KOPT-K1 (cell line): ENCODE data around the gene ENOPH1.
A peak's percentile ranks its signal among the peaks of the same experiment; 100 is the strongest.
"Not testable (repeated sequence)": the region's sequence is repeated elsewhere in the genome, so short reads cannot be mapped to it uniquely, and the experiment has no call there.

Experiments used
- H3K27ac ChIP-seq: fragments of 200-600 bp; sonication (generic); 2 replicates; pipeline ENCODE4 v1.5.1; 2016; ENCODE audit warnings: antibody characterized with exemption, mild to moderate bottlenecking, low read depth, low read length; ENCODE audit not compliant: poor library complexity, severe bottlenecking
- H3K36me3 ChIP-seq: fragments of 200-600 bp; sonication (generic); 2 replicates; pipeline ENCODE4 v1.5.1; 2017; ENCODE audit warnings: antibody characterized with exemption, mild to moderate bottlenecking, low read length, moderate library complexity; ENCODE audit not compliant: insufficient read depth
- H3K9me3 ChIP-seq: fragments of 200-600 bp; sonication (generic); 2 replicates; pipeline ENCODE4 v1.5.1; 2017; ENCODE audit warnings: antibody characterized with exemption, low read length, mild to moderate bottlenecking; ENCODE audit not compliant: insufficient read depth, poor library complexity, severe bottlenecking

Gene ENOPH1

DNA sequence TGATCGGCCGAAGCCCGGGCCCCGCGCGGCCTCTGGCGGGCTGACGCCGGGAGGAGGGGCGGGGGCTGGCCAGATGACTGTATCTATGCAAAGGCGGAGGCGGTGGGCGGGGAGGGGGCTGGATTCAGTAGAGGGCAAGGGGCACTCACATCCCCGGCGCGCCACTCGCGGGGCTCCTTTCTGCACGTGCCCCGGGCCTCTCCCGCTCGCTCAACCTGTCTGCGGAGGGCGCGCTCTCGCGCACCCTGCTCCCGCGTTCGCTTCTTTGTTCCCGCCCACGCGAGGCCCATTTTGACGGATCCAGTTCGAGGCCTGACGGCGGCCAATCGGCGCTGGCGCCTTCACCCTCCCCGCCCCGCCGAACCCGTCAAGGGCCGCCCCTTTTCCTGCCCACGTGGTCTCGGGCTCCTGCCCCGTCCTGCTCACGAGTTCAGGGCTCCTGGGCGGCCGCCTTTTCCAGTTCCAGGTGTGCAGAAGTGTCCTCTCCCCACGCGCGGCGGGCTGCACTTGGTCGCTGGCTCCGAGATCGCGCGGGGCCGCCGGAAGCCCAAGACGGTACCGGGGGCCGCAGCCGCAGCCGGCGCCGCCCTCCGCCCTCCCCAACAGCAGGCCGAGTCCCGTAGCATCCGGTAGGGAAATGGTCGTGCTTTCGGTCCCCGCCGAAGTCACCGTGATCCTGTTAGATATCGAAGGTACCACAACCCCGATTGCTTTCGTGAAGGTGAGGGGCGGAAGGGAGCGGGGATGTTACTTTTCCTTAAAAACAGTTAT lies at the start of gene ENOPH1, which contains the start of gene HNRNPDL:
ENOPH1 (plus strand) TSS at position 398 of the 771 bp plus-strand sequence; CDS start at position 638, 240 bp downstream.
HNRNPDL (minus strand) TSS at position 270 of the 771 bp plus-strand sequence. CDS start 772 bp downstream, outside the sequence.
- Histone ChIP-seq H3K27ac (peak within 1 kb of the TSS; percentile 96), H3K9me3 (no peaks in the 10 kb centered on the region), H3K36me3 (peaks cover 66% of the 10 kb centered on the region)

DNA sequence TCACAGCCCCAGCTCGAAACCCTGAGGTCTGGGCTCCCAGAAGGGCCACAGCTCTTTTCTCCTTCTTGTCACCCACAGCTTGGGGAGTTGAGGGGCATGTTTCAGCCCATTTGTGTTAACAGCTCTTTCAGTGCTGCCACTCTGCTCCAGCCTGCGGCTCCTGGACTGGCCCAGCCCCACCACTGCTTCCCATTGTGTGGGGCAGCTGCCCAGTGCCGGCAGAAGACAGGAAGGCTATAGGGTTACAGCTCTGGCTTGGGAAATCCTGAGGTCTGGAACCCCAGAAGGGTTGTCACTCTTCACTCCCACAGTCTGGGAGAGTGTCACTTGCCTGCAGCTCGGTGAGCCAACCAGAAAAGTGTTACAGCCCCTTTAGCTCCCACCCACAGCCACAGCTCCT lies 49.6 kb upstream of the ENOPH1 start:
- Histone ChIP-seq H3K9me3 (peaks cover 33% of the 10 kb centered on the region), H3K27ac (peak overlapping the region; percentile 38), H3K36me3 (peaks cover 11% of the 10 kb centered on the region; the same call in 1 of the 2 replicates)

GRCh38 chr4:82381235-82381634 lies 49.2 kb upstream of the ENOPH1 start:
- peak overlapping the region; percentile 38 for H3K27ac ChIP-seq
- H3K36me3 ChIP-seq = peaks cover 11% of the 10 kb centered on the region; the same call in 1 of the 2 replicates
- peaks cover 36% of the 10 kb centered on the region for H3K9me3 ChIP-seq

DNA sequence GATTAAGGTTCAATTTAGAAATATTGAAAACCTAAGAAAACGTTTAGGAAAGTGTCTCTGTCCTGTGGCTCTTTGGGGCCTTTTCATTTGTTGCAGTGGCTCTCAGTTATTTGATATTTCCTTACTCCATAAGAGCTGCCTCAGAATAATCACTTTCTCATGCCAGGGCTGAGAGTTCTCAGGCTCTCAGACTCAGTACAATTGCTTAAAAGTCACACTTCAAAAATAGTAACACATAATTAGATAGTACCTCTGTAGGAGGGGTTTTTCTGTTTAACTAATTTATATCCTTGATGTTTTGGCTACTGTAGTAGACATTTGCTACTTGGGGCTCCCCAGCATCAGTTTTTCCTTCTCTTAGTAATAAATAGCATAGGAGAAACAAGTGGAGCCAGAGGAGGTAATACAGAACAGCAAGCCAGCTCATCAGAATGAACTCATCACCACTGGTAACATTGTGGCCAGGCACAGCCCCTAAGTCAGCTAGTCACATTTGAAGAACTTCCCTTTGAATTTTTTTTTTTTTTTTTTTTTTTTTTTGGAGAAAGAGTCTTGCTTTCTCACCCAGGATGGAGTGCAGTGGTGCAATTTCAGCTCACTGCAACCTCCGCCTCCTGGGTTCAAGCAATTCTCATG lies 48.6 kb upstream of the ENOPH1 start:
- Histone ChIP-seq H3K27ac (no peak overlapping the region), H3K36me3 (peaks cover 11% of the 10 kb centered on the region; the same call in 1 of the 2 replicates), H3K9me3 (peaks cover 36% of the 10 kb centered on the region)

DNA sequence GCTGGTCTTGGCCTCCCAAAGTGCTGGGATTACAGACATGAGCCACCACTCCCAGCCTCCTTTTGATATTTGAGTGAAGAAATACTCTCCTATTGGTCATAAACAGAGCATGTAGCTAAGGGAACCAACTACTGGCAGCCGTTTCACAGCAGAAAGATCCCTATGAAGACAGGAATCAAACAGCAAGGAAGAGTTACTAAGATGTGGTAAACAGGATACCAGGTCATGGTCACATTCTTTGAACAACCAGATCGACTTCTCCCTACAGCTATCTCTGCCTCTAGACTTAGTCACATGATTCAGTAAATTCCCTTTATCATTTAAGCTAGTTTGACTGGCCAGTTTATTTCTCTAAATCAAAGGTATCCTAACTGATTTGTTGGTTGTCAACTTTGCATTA lies 47.6 kb upstream of the ENOPH1 start:
- H3K27ac ChIP-seq = no peak overlapping the region
- H3K9me3 ChIP-seq = peaks cover 36% of the 10 kb centered on the region
- peaks cover 11% of the 10 kb centered on the region; the same call in 1 of the 2 replicates for H3K36me3 ChIP-seq

- H3K9me3 ChIP-seq = peaks cover 25% of the 10 kb centered on the region
- H3K27ac ChIP-seq, H3K36me3 ChIP-seq: not testable (repeated sequence)
These were observed 44.1 kb upstream of the ENOPH1 start for GRCh38 chr4:82386312-82386711.

DNA sequence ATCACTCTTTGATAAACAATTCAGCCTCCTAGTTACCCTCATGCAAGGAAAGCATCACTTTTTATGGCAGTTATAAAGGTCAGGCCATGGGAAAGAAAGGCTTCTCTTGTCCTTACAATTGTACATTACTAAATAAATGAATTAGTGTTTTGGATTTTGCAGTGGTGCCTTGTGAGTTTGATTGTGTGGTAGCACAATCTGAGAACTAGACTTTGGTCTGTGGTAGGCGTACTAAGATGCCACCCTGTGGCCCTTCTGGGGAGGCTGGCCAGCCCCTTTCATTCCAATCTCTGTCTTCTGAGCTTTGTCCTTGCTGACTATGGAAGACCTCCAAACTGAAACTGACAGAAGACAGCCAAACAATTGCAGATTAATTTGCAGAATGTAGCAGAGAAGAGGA lies 42.0 kb upstream of the ENOPH1 start:
- Histone ChIP-seq H3K9me3 (peaks cover 10% of the 10 kb centered on the region), H3K27ac (no peak overlapping the region), H3K36me3 (no peaks in the 10 kb centered on the region)

DNA sequence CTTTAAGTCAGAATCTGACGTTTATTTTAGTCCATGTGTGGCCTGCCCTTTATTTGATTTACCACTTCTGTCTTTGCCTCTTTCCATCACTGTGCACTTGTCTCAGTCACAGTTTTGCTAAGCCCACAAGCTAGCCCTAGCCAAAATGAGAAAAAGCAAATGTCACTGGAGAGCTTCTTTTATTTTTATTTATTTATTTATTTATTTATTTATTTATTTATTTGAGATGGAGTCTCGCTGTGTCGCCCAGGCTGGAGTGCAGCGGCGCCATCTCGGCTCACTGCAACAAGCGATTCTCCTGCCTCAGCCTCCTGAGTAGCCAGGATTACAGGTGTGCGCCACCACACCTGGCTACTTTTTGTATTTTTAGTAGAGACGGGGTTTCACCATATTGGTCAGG lies 40.3 kb upstream of the ENOPH1 start:
- H3K27ac ChIP-seq, H3K36me3 ChIP-seq, H3K9me3 ChIP-seq: not testable (repeated sequence)

DNA sequence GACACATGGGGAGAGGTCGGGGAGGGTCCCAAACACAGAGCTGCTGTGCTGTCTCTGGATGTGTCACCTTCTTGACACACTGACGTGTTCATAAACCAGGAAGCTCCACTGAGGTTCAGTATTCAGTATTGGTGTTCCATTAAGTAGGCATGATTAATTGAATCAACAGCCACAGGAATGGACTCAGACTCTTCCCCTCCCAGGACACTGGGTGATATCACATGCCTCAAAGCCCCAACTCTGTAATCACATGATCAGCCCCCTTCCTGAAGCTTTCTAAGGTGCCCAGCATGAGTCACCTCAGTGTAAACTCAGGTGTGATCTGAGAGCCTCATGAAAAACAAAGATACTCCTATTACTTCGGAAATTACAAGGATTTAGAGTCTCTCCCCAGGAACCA lies 35.5 kb upstream of the ENOPH1 start:
- Histone ChIP-seq H3K9me3 (no peaks in the 10 kb centered on the region), H3K36me3 (no peaks in the 10 kb centered on the region), H3K27ac (no peak overlapping the region)

GRCh38 chr4:82397527-82397926 lies 32.9 kb upstream of the ENOPH1 start:
- Histone ChIP-seq H3K27ac (no peak overlapping the region), H3K36me3 (no peaks in the 10 kb centered on the region), H3K9me3 (no peaks in the 10 kb centered on the region)

- no peaks in the 10 kb centered on the region for H3K9me3 ChIP-seq
- no peak overlapping the region for H3K27ac ChIP-seq
- no peaks in the 10 kb centered on the region for H3K36me3 ChIP-seq
These were observed 32.1 kb upstream of the ENOPH1 start for GRCh38 chr4:82398263-82398662.

- H3K9me3 ChIP-seq = no peaks in the 10 kb centered on the region
- H3K27ac ChIP-seq = no peak overlapping the region
- H3K36me3 ChIP-seq = no peaks in the 10 kb centered on the region
These were observed 28.8 kb upstream of the ENOPH1 start for GRCh38 chr4:82401600-82401999.

GRCh38 chr4:82402196-82402775 lies 28.1 kb upstream of the ENOPH1 start:
- H3K9me3 ChIP-seq = no peaks in the 10 kb centered on the region
- no peaks in the 10 kb centered on the region for H3K36me3 ChIP-seq
- H3K27ac ChIP-seq = no peak overlapping the region

- H3K9me3 ChIP-seq = no peaks in the 10 kb centered on the region
- H3K27ac ChIP-seq = no peak overlapping the region
- H3K36me3 ChIP-seq = no peaks in the 10 kb centered on the region
These were observed 26.7 kb upstream of the ENOPH1 start for GRCh38 chr4:82403725-82404124.

- not testable (repeated sequence) for H3K27ac ChIP-seq, H3K36me3 ChIP-seq, H3K9me3 ChIP-seq
These were observed 15.3 kb upstream of the ENOPH1 start for GRCh38 chr4:82415061-82415460.
